A549 (cell line): ENCODE data around the gene ADCY7.

Experiments used
- CHD4 ChIP-seq: fragments of 200-600 bp; sonication (generic); IDR thresholded peaks from 2 replicates; pipeline ENCODE4 v1.6.1; 2016; ENCODE audit warnings: antibody characterized with exemption, mild to moderate bottlenecking, borderline replicate concordance
- MAFK ChIP-seq: fragments of 450-650 bp; IDR thresholded peaks from 2 replicates; pipeline ENCODE4 v1.6.1; 2014; ENCODE audit not compliant: partially characterized antibody
- POLR2A ChIP-seq: IDR thresholded peaks from 2 replicates; pipeline ENCODE4 v1.6.1; 2012; ENCODE audit warnings: mild to moderate bottlenecking, low read length

DNA sequence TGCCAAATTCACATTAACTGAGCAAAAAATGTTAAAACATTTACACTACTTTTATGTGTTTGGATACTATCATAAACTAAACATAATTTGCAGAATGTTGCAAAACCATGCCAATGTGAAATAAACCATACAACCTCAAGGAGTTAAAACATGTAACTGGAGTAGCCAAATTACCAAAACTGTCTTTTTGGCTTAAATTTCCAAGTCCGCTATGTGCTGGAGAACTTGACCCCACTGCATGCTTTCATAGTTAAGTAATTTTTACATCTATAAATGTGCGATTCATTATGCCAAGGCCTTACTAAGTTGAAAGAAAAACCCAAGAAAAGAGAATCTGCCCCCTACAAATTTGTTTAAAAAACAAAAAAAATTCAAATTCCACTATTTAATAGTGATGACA, 74.2 kb downstream of the ADCY7 start:
- no peak for TF ChIP-seq POLR2A
- no peak for TF ChIP-seq CHD4
- TF ChIP-seq MAFK = no peak
